ENCODE measurements around the gene FBXL17.
"Not testable (repeated sequence)": the region's sequence is repeated elsewhere in the genome, so short reads cannot be mapped to it uniquely, and the experiment has no call there.

Gene FBXL17

GRCh38 chr5:108398964-108399363 lies 17.1 kb upstream of the FBXL17 start:
- H3F3A ChIP-seq (ENCODE audit: insufficient read depth): no peaks in the 10 kb centered on the region
- no peak overlapping the region for H3K27ac ChIP-seq (ENCODE audit: low read depth, low read length)
- H3K27me3 ChIP-seq (ENCODE audit: low read length): no peaks in the 10 kb centered on the region
- no peaks in the 10 kb centered on the region for H4K20me1 ChIP-seq (ENCODE audit: low read depth, low read length)
- H3K36me3 ChIP-seq (ENCODE audit: low read length): no peaks in the 10 kb centered on the region
- no peaks in the 10 kb centered on the region for H3K9me2 ChIP-seq (replicated peaks; ENCODE audit: insufficient read depth, low read length)
- H3K4me2 ChIP-seq (ENCODE audit: low read depth, low read length, poor library complexity, severe bottlenecking): no peak overlapping the region
- no peak overlapping the region for H3K9ac ChIP-seq (ENCODE audit: low read length)
- H3K9me3 ChIP-seq (ENCODE audit: insufficient read depth, low read length): no peaks in the 10 kb centered on the region
- no peak overlapping the region for H3K4me3 ChIP-seq (ENCODE audit: insufficient read depth, low read length, poor library complexity, severe bottlenecking)
- H2AFZ ChIP-seq (ENCODE audit: low read depth, low read length, severe bottlenecking): no peak overlapping the region
- no peak for TF ChIP-seq CTCF (IDR thresholded peaks at IDR 0.05; ENCODE audit: insufficient read depth, low read length, poor library complexity, severe bottlenecking)
- H3K79me2 ChIP-seq (ENCODE audit: insufficient read depth, low read length): no peaks in the 10 kb centered on the region

GRCh38 chr5:108396837-108397236 lies 14.9 kb upstream of the FBXL17 start:
- H2AFZ ChIP-seq (ENCODE audit: low read depth, low read length, severe bottlenecking); H3K27ac ChIP-seq (ENCODE audit: low read depth, low read length); H3K9ac ChIP-seq (ENCODE audit: low read length); H4K20me1 ChIP-seq (ENCODE audit: low read depth, low read length); H3K79me2 ChIP-seq (ENCODE audit: insufficient read depth, low read length); H3K9me2 ChIP-seq (replicated peaks; ENCODE audit: insufficient read depth, low read length); H3K4me3 ChIP-seq (ENCODE audit: insufficient read depth, low read length, poor library complexity, severe bottlenecking); H3F3A ChIP-seq (ENCODE audit: insufficient read depth); H3K27me3 ChIP-seq (ENCODE audit: low read length); H3K4me2 ChIP-seq (ENCODE audit: low read depth, low read length, poor library complexity, severe bottlenecking); H3K36me3 ChIP-seq (ENCODE audit: low read length); H3K9me3 ChIP-seq (ENCODE audit: insufficient read depth, low read length): not testable (repeated sequence)

GRCh38 chr5:108387758-108388157 lies 5.9 kb upstream of the FBXL17 start:
- no peak for TF ChIP-seq EZH2phosphoT487 (conservative IDR thresholded peaks at IDR 0.05; ENCODE audit: low read length)
- TF ChIP-seq CTCF (IDR thresholded peaks at IDR 0.05; ENCODE audit: insufficient read depth, low read length, poor library complexity, severe bottlenecking): no peak
- no peak overlapping the region for H3K4me3 ChIP-seq (ENCODE audit: insufficient read depth, low read length, poor library complexity, severe bottlenecking)

GRCh38 chr5:108386345-108387061 lies 4.6 kb upstream of the FBXL17 start:
- H3F3A ChIP-seq (ENCODE audit: insufficient read depth): no peaks in the 10 kb centered on the region

More at GRCh38 chr5:108387758-108388157, 5.9 kb upstream of the FBXL17 start:
- Histone ChIP-seq H3K4me2 (ENCODE audit: low read depth, low read length, poor library complexity, severe bottlenecking) (no peak overlapping the region), H3K9me3 (ENCODE audit: insufficient read depth, low read length) (no peaks in the 10 kb centered on the region), H4K20me1 (ENCODE audit: low read depth, low read length) (no peaks in the 10 kb centered on the region), H3F3A (ENCODE audit: insufficient read depth) (no peaks in the 10 kb centered on the region), H3K27me3 (ENCODE audit: low read length) (no peaks in the 10 kb centered on the region), H3K79me2 (ENCODE audit: insufficient read depth, low read length) (no peaks in the 10 kb centered on the region), H2AFZ (ENCODE audit: low read depth, low read length, severe bottlenecking) (no peak overlapping the region), H3K9me2 (replicated peaks; ENCODE audit: insufficient read depth, low read length) (no peaks in the 10 kb centered on the region), H3K9ac (ENCODE audit: low read length) (no peak overlapping the region), H3K36me3 (ENCODE audit: low read length) (no peaks in the 10 kb centered on the region), H3K27ac (ENCODE audit: low read depth, low read length) (no peak overlapping the region)

More at GRCh38 chr5:108386345-108387061, 4.6 kb upstream of the FBXL17 start:
- no peak overlapping the region for H3K4me3 ChIP-seq (ENCODE audit: insufficient read depth, low read length, poor library complexity, severe bottlenecking)
- no peak overlapping the region for H3K9ac ChIP-seq (ENCODE audit: low read length)
- TF ChIP-seq EZH2phosphoT487 (conservative IDR thresholded peaks at IDR 0.05; ENCODE audit: low read length): no peak
- TF ChIP-seq CTCF (IDR thresholded peaks at IDR 0.05; ENCODE audit: insufficient read depth, low read length, poor library complexity, severe bottlenecking): no peak
- H2AFZ ChIP-seq (ENCODE audit: low read depth, low read length, severe bottlenecking): no peak overlapping the region
- H3K4me2 ChIP-seq (ENCODE audit: low read depth, low read length, poor library complexity, severe bottlenecking): no peak overlapping the region
- H3K27me3 ChIP-seq (ENCODE audit: low read length): no peaks in the 10 kb centered on the region
- H3K36me3 ChIP-seq (ENCODE audit: low read length): no peaks in the 10 kb centered on the region
- H3K9me2 ChIP-seq (replicated peaks; ENCODE audit: insufficient read depth, low read length): no peaks in the 10 kb centered on the region
- H3K27ac ChIP-seq (ENCODE audit: low read depth, low read length): no peak overlapping the region
- no peaks in the 10 kb centered on the region for H3K79me2 ChIP-seq (ENCODE audit: insufficient read depth, low read length)
- no peaks in the 10 kb centered on the region for H4K20me1 ChIP-seq (ENCODE audit: low read depth, low read length)
- H3K9me3 ChIP-seq (ENCODE audit: insufficient read depth, low read length): no peaks in the 10 kb centered on the region

Measured in SU-DHL-6 (cell line).